SK-N-DZ (cell line): ENCODE data around the gene CLSTN2.

Experiments
- DNase-seq: peaks from one replicate; pipeline ENCODE4 v3.0.0-alpha.2; 2015; ENCODE audit warnings: low spot score

The CLSTN2 gene

GRCh38 chr3:140541975-140542653, 607.1 kb downstream of the CLSTN2 start:
- no peak for DNase-seq

- DNase-seq = no peak
Measured at GRCh38 chr3:140545197-140545596, 610.2 kb downstream of the CLSTN2 start.

GRCh38 chr3:140545756-140546155, 610.8 kb downstream of the CLSTN2 start:
- DNase-seq = no peak

- no peak for DNase-seq
Measured at GRCh38 chr3:140546649-140547048, 611.7 kb downstream of the CLSTN2 start.

- DNase-seq = no peak
Measured at GRCh38 chr3:140552403-140552802, 617.4 kb downstream of the CLSTN2 start.

- no peak for DNase-seq
Measured at GRCh38 chr3:140552898-140553297, 617.9 kb downstream of the CLSTN2 start.

- DNase-seq = no peak
Measured at GRCh38 chr3:140553591-140553990, 618.6 kb downstream of the CLSTN2 start.

- DNase-seq = no peak
Measured at GRCh38 chr3:140555666-140556065, 620.7 kb downstream of the CLSTN2 start.

- DNase-seq = no peak
Measured at GRCh38 chr3:140557476-140557875, 622.5 kb downstream of the CLSTN2 start.

GRCh38 chr3:140559546-140559945, 624.6 kb downstream of the CLSTN2 start:
- DNase-seq = no peak

- no peak for DNase-seq
Measured at GRCh38 chr3:140563206-140563760, 628.3 kb downstream of the CLSTN2 start.

- DNase-seq = no peak
Measured at GRCh38 chr3:140568131-140568530, 633.1 kb downstream of the CLSTN2 start.

GRCh38 chr3:140568842-140569520, 634.0 kb downstream of the CLSTN2 start:
- DNase-seq = no peak

- DNase-seq = no peak
Measured at GRCh38 chr3:140570602-140571001, 635.6 kb downstream of the CLSTN2 start.

- no peak for DNase-seq
Measured at GRCh38 chr3:140571836-140572235, 636.9 kb downstream of the CLSTN2 start.

GRCh38 chr3:140572334-140572733, 637.3 kb downstream of the CLSTN2 start:
- DNase-seq = no peak

- no peak for DNase-seq
Measured at GRCh38 chr3:140573011-140573410, 638.0 kb downstream of the CLSTN2 start.

GRCh38 chr3:140574375-140574774, 639.4 kb downstream of the CLSTN2 start:
- DNase-seq = no peak

- no peak for DNase-seq
Measured at GRCh38 chr3:140576449-140576848, 641.5 kb downstream of the CLSTN2 start.

- no peak for DNase-seq
Measured at GRCh38 chr3:140577911-140578310, 642.9 kb downstream of the CLSTN2 start.

- no peak for DNase-seq
Measured at GRCh38 chr3:140579260-140579659, 644.3 kb downstream of the CLSTN2 start.

- no peak for DNase-seq
Measured at GRCh38 chr3:140580746-140581145, 645.8 kb downstream of the CLSTN2 start.

- DNase-seq = no peak
Measured at GRCh38 chr3:140584549-140584948, 649.6 kb downstream of the CLSTN2 start.
